Heart left ventricle (tissue), 13 donors: ENCODE results near the gene E2F3.

ENCODE experiments used
- CTCF ChIP-seq, 12 donors: fragments of 200-600 bp; sonication (generic) in 4 of 12; IDR thresholded peaks; one replicate each; pipeline versions ENCODE4 v1.5.0 to v1.8.0; 2018 to 2022; ENCODE audit warnings: antibody characterized with exemption in 12 of 12, mild to moderate bottlenecking in 5 of 12
- POLR2A ChIP-seq, 2 donors: fragments of 450-650 bp; IDR thresholded peaks; one replicate each; pipeline ENCODE4 v1.6.1; 2017; ENCODE audit warnings: antibody characterized with exemption in 2 of 2, mild to moderate bottlenecking in 2 of 2, moderate library complexity in 2 of 2
- donor health status: ischemic (EF 13 %, LVEDD 7.1; RV severe dilation, severe dysfunction).
- donor health status: DM: no; HTN: yes; CAD: no.
- donor health status: DM: no; HTN: no; CAD: no.
- donor health status: ischemic (EF 25% LVEDD 6.9; RV normal size, moderate dysfunction).
- donor health status: ischemic (EF 25% LVEDD 5.7; RV mildly dilated, moderate dysfunction).
- donor health status: ischemic (EF 35%, LVEDD 5.7; RV mildly dilated, moderate dysfunction).
- donor health status: nonischemic (EF 11% LVEDD 7.7; RV severe dilation, severe dysfunction).
- donor health status: DM: yes; HTN: yes; CAD: no.
- donor health status: PGD.
- donor health status: ischemic (EF 29% LVEDD 5.4; RV normal size, mild dysfunction).
- donor health status: nonischemic (EF 23%, LVEDD 6.1; RV moderate dilation, normal function).

DNA sequence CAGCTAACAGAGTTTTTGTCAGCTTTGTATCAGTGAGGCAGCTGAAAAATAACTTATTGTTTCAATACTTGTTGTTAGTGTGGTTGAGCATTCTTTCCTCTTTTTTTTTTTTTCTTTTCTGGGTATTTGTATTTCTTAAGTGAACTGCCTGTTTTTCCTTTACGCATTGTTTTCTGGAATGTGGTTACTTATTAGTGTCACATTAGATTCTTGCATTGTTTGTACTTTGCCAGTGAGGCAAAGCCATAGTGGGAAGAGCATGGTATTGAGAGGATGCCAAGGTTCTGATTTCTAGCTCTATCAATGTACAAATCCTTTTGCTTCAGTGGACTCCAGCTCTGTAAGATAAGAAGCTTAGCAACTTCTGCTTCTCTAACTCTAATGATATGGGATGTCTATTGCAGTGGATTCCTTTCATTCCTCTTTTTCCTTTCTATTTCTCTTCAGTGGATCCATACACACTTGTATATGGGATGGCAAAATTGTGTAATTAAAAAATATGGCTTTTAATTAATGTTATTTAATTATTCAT is 136.5 kb downstream of the E2F3 start:
- no peak for TF ChIP-seq POLR2A (IDR thresholded peaks at IDR 0.05)
- TF ChIP-seq CTCF (IDR thresholded peaks at IDR 0.05): no peak
